ENCODE data around the gene FOSL1. TPM values are rescaled to one million over a fixed set of nuclear protein-coding genes. Genes with fewer than 3 reads are reported as not detected.

The FOSL1 gene
- total and polyA plus RNA-seq, 2 donors (not counting 3 experiments of a cell fraction or from before 2014, with no cell fraction given), result 18.1 to 53.8 TPM

DNA sequence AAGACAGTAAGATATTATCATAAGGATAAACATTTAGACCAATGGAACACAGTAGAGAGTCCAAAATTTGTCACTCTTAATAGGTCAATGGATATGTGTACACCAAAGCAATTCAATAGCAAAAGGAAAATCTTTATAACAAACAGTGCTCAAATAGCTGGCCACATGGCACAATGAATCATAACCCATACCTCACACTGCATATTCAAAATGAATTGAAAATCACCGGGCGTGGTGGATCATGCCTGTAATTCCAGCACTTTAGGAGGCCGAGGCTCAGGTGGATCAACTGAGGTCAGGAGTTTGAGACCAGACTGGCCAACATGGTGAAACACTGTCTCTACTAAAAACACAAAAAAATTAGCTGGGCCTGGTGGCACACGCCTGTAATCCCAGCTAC lies 58.0 kb downstream of the FOSL1 start:
- BruUV-seq (replicated peaks), result no TSS peak
- peak; percentile 42 for FAIRE-seq
- ChIA-PET CTCF (interaction anchor here (2.5 kb wide), 1 partner anchor 10 kb away, joined by 9 read pairs; no protein-coding TSS in a partner anchor), POLR2A (no interaction called here)
- H3K4me1 ChIP-seq (ENCODE audit: control insufficient read depth, extremely low read depth, insufficient read depth, low read length), result no peaks in the 10 kb centered on the region
- H3K36me3 ChIP-seq (ENCODE audit: control insufficient read depth in 2 of 2, extremely low read depth in 1 of 2, insufficient read depth in 2 of 2, low read length in 2 of 2), result no peaks in the 10 kb centered on the region
- no peaks in the 10 kb centered on the region for H3K9me3 ChIP-seq (replicated peaks; ENCODE audit: control insufficient read depth, insufficient read depth, low read length)
- TF ChIP-seq POLR2AphosphoS5 (IDR thresholded peaks at IDR 0.05; ENCODE audit: insufficient read depth, low read depth, low read length) (no peak), FOS (IDR thresholded peaks at IDR 0.05; ENCODE audit: borderline replicate concordance, insufficient read depth, low read length) (no peak), MYC (IDR thresholded peaks at IDR 0.05; ENCODE audit: low read depth, low read length) (no peak), GATA2 (IDR thresholded peaks at IDR 0.05; ENCODE audit: insufficient read depth, insufficient read length, low read depth, low read length) (no peak), EZH2 (IDR thresholded peaks at IDR 0.05; ENCODE audit: borderline replicate concordance, low read depth, low read length, severe bottlenecking) (no peak), POLR2A (IDR thresholded peaks at IDR 0.05; ENCODE audit: low read depth, low read length) (no peak), JUN (IDR thresholded peaks at IDR 0.05; ENCODE audit: borderline replicate concordance, insufficient read depth, insufficient read length, low read depth) (no peak)
- TF ChIP-seq, protein P1, sequence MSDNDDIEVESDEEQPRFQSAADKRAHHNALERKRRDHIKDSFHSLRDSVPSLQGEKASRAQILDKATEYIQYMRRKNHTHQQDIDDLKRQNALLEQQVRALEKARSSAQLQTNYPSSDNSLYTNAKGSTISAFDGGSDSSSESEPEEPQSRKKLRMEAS (IDR thresholded peaks at IDR 0.05; ENCODE audit: insufficient read depth, insufficient read length), result no peak
- TF ChIP-seq, protein P2, sequence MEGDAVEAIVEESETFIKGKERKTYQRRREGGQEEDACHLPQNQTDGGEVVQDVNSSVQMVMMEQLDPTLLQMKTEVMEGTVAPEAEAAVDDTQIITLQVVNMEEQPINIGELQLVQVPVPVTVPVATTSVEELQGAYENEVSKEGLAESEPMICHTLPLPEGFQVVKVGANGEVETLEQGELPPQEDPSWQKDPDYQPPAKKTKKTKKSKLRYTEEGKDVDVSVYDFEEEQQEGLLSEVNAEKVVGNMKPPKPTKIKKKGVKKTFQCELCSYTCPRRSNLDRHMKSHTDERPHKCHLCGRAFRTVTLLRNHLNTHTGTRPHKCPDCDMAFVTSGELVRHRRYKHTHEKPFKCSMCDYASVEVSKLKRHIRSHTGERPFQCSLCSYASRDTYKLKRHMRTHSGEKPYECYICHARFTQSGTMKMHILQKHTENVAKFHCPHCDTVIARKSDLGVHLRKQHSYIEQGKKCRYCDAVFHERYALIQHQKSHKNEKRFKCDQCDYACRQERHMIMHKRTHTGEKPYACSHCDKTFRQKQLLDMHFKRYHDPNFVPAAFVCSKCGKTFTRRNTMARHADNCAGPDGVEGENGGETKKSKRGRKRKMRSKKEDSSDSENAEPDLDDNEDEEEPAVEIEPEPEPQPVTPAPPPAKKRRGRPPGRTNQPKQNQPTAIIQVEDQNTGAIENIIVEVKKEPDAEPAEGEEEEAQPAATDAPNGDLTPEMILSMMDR (IDR thresholded peaks at IDR 0.05; ENCODE audit: extremely low read depth in 1 of 2, insufficient read depth in 1 of 2, low read depth in 1 of 2, low read length in 2 of 2), result no peak
- no peak overlapping the region for H2AFZ ChIP-seq (ENCODE audit: low read depth, low read length)
- H3K79me2 ChIP-seq (ENCODE audit: control insufficient read depth, insufficient read depth, low read length), result no peaks in the 10 kb centered on the region
- no peaks in the 10 kb centered on the region for H3K27me3 ChIP-seq (ENCODE audit: control insufficient read depth in 2 of 2, insufficient read depth in 2 of 2, low read length in 2 of 2)
- no peak overlapping the region for H3K9ac ChIP-seq (replicated peaks; ENCODE audit: extremely low read depth, insufficient read depth, low read length)
- H3K9me1 ChIP-seq (replicated peaks; ENCODE audit: control insufficient read depth, extremely low read depth, insufficient read depth, low read length), result no peaks in the 10 kb centered on the region
- dilution Hi-C loops (cut with MboI; ENCODE audit: extremely low pct_ligation_motif_present, low sequenced_read_pairs) (no loop called here), intact Hi-C loops (cut with micrococcal nuclease) (no loop called here)
- no peak overlapping the region for H3K4me3 ChIP-seq (replicated peaks in 1 of 3; ENCODE audit: insufficient read depth in 1 of 3, low read depth in 1 of 3, low read length in 3 of 3)
- H4K20me1 ChIP-seq (replicated peaks; ENCODE audit: control insufficient read depth, extremely low read depth, insufficient read depth, low read length), result no peaks in the 10 kb centered on the region
- DNase-seq (ENCODE audit: low read depth, low spot score), result no peak
- H3K4me2 ChIP-seq (ENCODE audit: insufficient read depth, low read length), result no peak overlapping the region
- H3K27ac ChIP-seq (ENCODE audit: insufficient read depth, low read depth, low read length), result no peak overlapping the region

Other genes with a start within 250 kb of the FOSL1 start
- gene RELA, start 237.5 kb downstream of the FOSL1 start, total RNA-seq, result 105 and 106 TPM in 2 replicates
- gene RELA, start 237.5 kb downstream of the FOSL1 start, polyA plus RNA-seq, result 78.7 and 89.5 TPM in 2 replicates
- 48.8 and 50.2 TPM in 2 replicates for gene KAT5, start 188.1 kb downstream of the FOSL1 start, total RNA-seq
- 31.4 and 35.8 TPM in 2 replicates for gene KAT5, start 188.1 kb downstream of the FOSL1 start, polyA plus RNA-seq
- gene RNASEH2C, start 179.6 kb downstream of the FOSL1 start, total RNA-seq, result 46.4 and 62.0 TPM in 2 replicates
- gene RNASEH2C, start 179.6 kb downstream of the FOSL1 start, polyA plus RNA-seq, result 110 and 113 TPM in 2 replicates
- 15.3 and 15.5 TPM in 2 replicates for gene AP5B1, start 119.4 kb downstream of the FOSL1 start, total RNA-seq
- gene AP5B1, start 119.4 kb downstream of the FOSL1 start, polyA plus RNA-seq, result 9.2 and 13.0 TPM in 2 replicates
- not detected in 2 replicates for gene OVOL1, start 113.3 kb downstream of the FOSL1 start, total RNA-seq
- not detected in 2 replicates for gene OVOL1, start 113.3 kb downstream of the FOSL1 start, polyA plus RNA-seq
- 1.0 TPM in 1 of 2 replicates, not detected in the other for gene SNX32, start 66.4 kb downstream of the FOSL1 start, total RNA-seq
- gene SNX32, start 66.4 kb downstream of the FOSL1 start, polyA plus RNA-seq, result 0.19 and 0.29 TPM in 2 replicates
- 1,783 and 1,844 TPM in 2 replicates for gene CFL1, start 42.2 kb downstream of the FOSL1 start, total RNA-seq
- 2,403 and 2,689 TPM in 2 replicates for gene CFL1, start 42.2 kb downstream of the FOSL1 start, polyA plus RNA-seq
- 68.4 and 76.9 TPM in 2 replicates for gene MUS81, start 40.0 kb downstream of the FOSL1 start, total RNA-seq
- gene MUS81, start 40.0 kb downstream of the FOSL1 start, polyA plus RNA-seq, result 57.9 and 64.5 TPM in 2 replicates
- gene EFEMP2, start 27.6 kb downstream of the FOSL1 start, total RNA-seq, result 76.5 and 81.7 TPM in 2 replicates
- 207 and 259 TPM in 2 replicates for gene EFEMP2, start 27.6 kb downstream of the FOSL1 start, polyA plus RNA-seq
- gene CTSW, start 20.6 kb downstream of the FOSL1 start, total RNA-seq, result not detected in 2 replicates
- not detected in 2 replicates for gene CTSW, start 20.6 kb downstream of the FOSL1 start, polyA plus RNA-seq
- gene FIBP, start 11.9 kb downstream of the FOSL1 start, total RNA-seq, result 88.5 and 105 TPM in 2 replicates
- gene FIBP, start 11.9 kb downstream of the FOSL1 start, polyA plus RNA-seq, result 162 and 210 TPM in 2 replicates
- gene CCDC85B, start 9.7 kb downstream of the FOSL1 start, total RNA-seq, result 103 and 105 TPM in 2 replicates
- 107 and 132 TPM in 2 replicates for gene CCDC85B, start 9.7 kb downstream of the FOSL1 start, polyA plus RNA-seq
- gene C11orf68, start 18.7 kb upstream of the FOSL1 start, total RNA-seq, result 32.8 and 35.6 TPM in 2 replicates
- gene C11orf68, start 18.7 kb upstream of the FOSL1 start, polyA plus RNA-seq, result 66.5 and 84.8 TPM in 2 replicates
- 114 and 118 TPM in 2 replicates for gene DRAP1, start 19.0 kb upstream of the FOSL1 start, total RNA-seq
- gene DRAP1, start 19.0 kb upstream of the FOSL1 start, polyA plus RNA-seq, result 73.5 and 74.9 TPM in 2 replicates
- not detected in 2 replicates for gene TSGA10IP, start 45.1 kb upstream of the FOSL1 start, total RNA-seq
- not detected in 2 replicates for gene TSGA10IP, start 45.1 kb upstream of the FOSL1 start, polyA plus RNA-seq
- 58.9 and 62.7 TPM in 2 replicates for gene SART1, start 61.3 kb upstream of the FOSL1 start, total RNA-seq
- 17.3 and 21.8 TPM in 2 replicates for gene SART1, start 61.3 kb upstream of the FOSL1 start, polyA plus RNA-seq
- gene EIF1AD, start 101.8 kb upstream of the FOSL1 start, total RNA-seq, result 39.7 and 42.4 TPM in 2 replicates
- gene EIF1AD, start 101.8 kb upstream of the FOSL1 start, polyA plus RNA-seq, result 35.7 and 39.3 TPM in 2 replicates
- 246 and 269 TPM in 2 replicates for gene BANF1, start 102.1 kb upstream of the FOSL1 start, total RNA-seq
- 367 and 376 TPM in 2 replicates for gene BANF1, start 102.1 kb upstream of the FOSL1 start, polyA plus RNA-seq
- 0.46 and 0.92 TPM in 2 replicates for gene CST6, start 111.6 kb upstream of the FOSL1 start, total RNA-seq
- gene CST6, start 111.6 kb upstream of the FOSL1 start, polyA plus RNA-seq, result 2.2 and 2.5 TPM in 2 replicates
- gene CATSPER1, start 126.1 kb upstream of the FOSL1 start, total RNA-seq, result 1.0 and 1.3 TPM in 2 replicates
- gene CATSPER1, start 126.1 kb upstream of the FOSL1 start, polyA plus RNA-seq, result 0.68 and 0.89 TPM in 2 replicates
- gene GAL3ST3, start 148.8 kb upstream of the FOSL1 start, total RNA-seq, result not detected in 2 replicates
- 0.15 and 0.24 TPM in 2 replicates for gene GAL3ST3, start 148.8 kb upstream of the FOSL1 start, polyA plus RNA-seq
- gene SF3B2, start 152.0 kb upstream of the FOSL1 start, total RNA-seq, result 179 and 196 TPM in 2 replicates
- gene SF3B2, start 152.0 kb upstream of the FOSL1 start, polyA plus RNA-seq, result 99.4 and 132 TPM in 2 replicates
- gene PACS1, start 169.9 kb upstream of the FOSL1 start, total RNA-seq, result 52.8 and 64.4 TPM in 2 replicates
- gene PACS1, start 169.9 kb upstream of the FOSL1 start, polyA plus RNA-seq, result 24.8 and 26.4 TPM in 2 replicates

All from endothelial cell of umbilical vein (primary cell).